Endothelial cell (in vitro differentiated cells): ENCODE measurements around the gene KDM4C. TPM values are rescaled to one million over a fixed set of nuclear protein-coding genes. Genes with fewer than 3 reads are reported as not detected.

Source experiments
- DNase-seq: peaks from one replicate; pipeline ENCODE4 v3.0.0; 2021; ENCODE audit warnings: low spot score
- H3K27ac Mint-ChIP-seq: one replicate; pipeline ENCODE4 v1.8.0; 2021; ENCODE audit warnings: mixed read lengths, inconsistent platforms; ENCODE audit not compliant: unreplicated experiment
- H3K27me3 Mint-ChIP-seq: one replicate; pipeline ENCODE4 v1.8.0; 2021; ENCODE audit warnings: mild to moderate bottlenecking, moderate library complexity, mixed read lengths, inconsistent platforms; ENCODE audit not compliant: unreplicated experiment
- H3K36me3 Mint-ChIP-seq: one replicate; pipeline ENCODE4 v1.8.0; 2021; ENCODE audit warnings: mild to moderate bottlenecking, low read depth, mixed read lengths, inconsistent platforms; ENCODE audit not compliant: unreplicated experiment
- H3K4me1 Mint-ChIP-seq: one replicate; pipeline ENCODE4 v1.8.0; 2021; ENCODE audit warnings: mild to moderate bottlenecking, mixed read lengths, inconsistent platforms; ENCODE audit not compliant: unreplicated experiment
- H3K4me3 Mint-ChIP-seq: one replicate; pipeline ENCODE4 v1.8.0; 2021; ENCODE audit warnings: mild to moderate bottlenecking, mixed read lengths, inconsistent platforms; ENCODE audit not compliant: unreplicated experiment
- H3K9me3 Mint-ChIP-seq: one replicate; pipeline ENCODE4 v1.8.0; 2021; ENCODE audit warnings: mixed read lengths, inconsistent platforms; ENCODE audit not compliant: unreplicated experiment
- total RNA-seq: library from RNA; stranded (reverse); fragmentation: NEBNext Ultra II Directional; extraction: Animal tissue kit (Norgen Biotek cat#: 25700); gene quantifications from one replicate; pipeline ENCODE4 v1.2.1, GENCODE V29; 2021; ENCODE audit not compliant: unreplicated experiment
- TF ChIP-seq, protein P1 (sequence below): fragments of 200-600 bp; sonication (generic); IDR thresholded peaks from one replicate; pipeline ENCODE4 v1.5.0; 2021; ENCODE audit warnings: antibody characterized with exemption; ENCODE audit not compliant: unreplicated experiment

Gene KDM4C
- total RNA-seq, 1 donor from 2014 or later = 21.0 TPM

DNA sequence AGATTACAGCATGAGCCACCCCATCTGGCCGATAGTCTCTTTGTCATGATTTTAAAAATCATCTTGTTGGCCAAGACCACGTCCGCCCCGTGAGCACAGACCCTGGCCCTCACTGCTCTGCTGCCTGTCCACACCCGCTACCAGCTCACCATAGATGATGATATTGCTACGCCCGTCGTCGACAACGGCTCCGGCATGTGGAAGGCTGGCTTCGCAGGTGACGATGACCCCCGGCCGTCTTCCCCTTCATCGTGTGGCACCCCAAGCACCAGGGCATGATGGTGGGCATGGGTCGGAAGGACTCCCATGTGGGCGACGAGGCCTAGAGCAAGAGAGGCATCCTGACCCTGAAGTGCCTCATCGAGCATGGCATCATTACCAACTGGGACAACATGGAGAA lies 76.5 kb downstream of the KDM4C start:
- Mint-ChIP-seq H3K9me3 (no peaks in the 10 kb centered on the region), H3K27ac (no peak overlapping the region), H3K27me3 (no peaks in the 10 kb centered on the region), H3K36me3 (peaks cover 8% of the 10 kb centered on the region), H3K4me1 (no peaks in the 10 kb centered on the region), H3K4me3 (no peak overlapping the region)
- TF ChIP-seq, protein P1, sequence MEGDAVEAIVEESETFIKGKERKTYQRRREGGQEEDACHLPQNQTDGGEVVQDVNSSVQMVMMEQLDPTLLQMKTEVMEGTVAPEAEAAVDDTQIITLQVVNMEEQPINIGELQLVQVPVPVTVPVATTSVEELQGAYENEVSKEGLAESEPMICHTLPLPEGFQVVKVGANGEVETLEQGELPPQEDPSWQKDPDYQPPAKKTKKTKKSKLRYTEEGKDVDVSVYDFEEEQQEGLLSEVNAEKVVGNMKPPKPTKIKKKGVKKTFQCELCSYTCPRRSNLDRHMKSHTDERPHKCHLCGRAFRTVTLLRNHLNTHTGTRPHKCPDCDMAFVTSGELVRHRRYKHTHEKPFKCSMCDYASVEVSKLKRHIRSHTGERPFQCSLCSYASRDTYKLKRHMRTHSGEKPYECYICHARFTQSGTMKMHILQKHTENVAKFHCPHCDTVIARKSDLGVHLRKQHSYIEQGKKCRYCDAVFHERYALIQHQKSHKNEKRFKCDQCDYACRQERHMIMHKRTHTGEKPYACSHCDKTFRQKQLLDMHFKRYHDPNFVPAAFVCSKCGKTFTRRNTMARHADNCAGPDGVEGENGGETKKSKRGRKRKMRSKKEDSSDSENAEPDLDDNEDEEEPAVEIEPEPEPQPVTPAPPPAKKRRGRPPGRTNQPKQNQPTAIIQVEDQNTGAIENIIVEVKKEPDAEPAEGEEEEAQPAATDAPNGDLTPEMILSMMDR = no peak
- DNase-seq = no peak

DNA sequence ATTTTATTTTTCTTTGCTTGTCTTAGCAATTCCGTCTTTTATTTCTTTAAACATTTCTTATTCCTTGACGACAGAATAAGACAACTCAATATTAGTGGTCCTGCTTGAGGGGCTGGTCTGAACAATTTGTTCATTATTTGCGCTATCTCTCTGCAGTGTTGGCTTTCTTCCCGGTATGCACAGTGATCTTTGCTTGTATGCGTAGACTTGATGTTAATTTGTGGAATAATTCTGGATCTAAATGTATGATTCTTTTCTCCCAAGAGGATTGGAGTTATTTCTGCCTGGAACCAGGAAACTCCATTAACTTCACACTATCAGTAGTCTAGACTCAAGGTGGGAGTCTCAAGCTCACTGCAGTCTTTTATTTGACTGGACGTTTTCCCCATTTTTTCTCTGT lies 80.4 kb downstream of the KDM4C start:
- Mint-ChIP-seq H3K27ac (no peak overlapping the region), H3K9me3 (no peaks in the 10 kb centered on the region), H3K4me1 (no peaks in the 10 kb centered on the region), H3K4me3 (no peak overlapping the region), H3K27me3 (no peaks in the 10 kb centered on the region), H3K36me3 (peaks cover 8% of the 10 kb centered on the region)
- TF ChIP-seq, protein P1 = no peak
- DNase-seq = no peak

DNA sequence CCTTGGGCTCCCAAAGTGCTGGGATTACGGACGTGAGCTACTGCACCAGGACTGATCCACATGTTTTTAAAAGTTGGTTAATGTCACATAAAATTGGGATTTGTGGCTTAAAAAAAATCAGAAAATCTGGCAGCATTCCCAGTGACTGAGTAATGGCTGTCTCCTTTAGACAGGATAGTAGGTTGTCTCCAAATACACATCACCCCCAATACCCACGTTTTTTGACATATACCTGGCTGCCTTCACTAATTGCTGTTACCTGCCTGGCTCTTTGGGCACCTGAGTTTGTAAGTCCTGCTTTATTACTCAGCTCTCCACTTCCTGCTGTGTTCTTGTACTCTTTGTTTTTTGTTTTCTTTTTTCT lies 84.8 kb downstream of the KDM4C start:
- no peak overlapping the region for H3K4me3 Mint-ChIP-seq
- TF ChIP-seq, protein P1 = no peak
- H3K4me1 Mint-ChIP-seq = no peaks in the 10 kb centered on the region
- DNase-seq = no peak
- H3K27me3 Mint-ChIP-seq = no peaks in the 10 kb centered on the region
- H3K36me3 Mint-ChIP-seq = no peaks in the 10 kb centered on the region
- H3K27ac Mint-ChIP-seq = no peak overlapping the region
- no peaks in the 10 kb centered on the region for H3K9me3 Mint-ChIP-seq

DNA sequence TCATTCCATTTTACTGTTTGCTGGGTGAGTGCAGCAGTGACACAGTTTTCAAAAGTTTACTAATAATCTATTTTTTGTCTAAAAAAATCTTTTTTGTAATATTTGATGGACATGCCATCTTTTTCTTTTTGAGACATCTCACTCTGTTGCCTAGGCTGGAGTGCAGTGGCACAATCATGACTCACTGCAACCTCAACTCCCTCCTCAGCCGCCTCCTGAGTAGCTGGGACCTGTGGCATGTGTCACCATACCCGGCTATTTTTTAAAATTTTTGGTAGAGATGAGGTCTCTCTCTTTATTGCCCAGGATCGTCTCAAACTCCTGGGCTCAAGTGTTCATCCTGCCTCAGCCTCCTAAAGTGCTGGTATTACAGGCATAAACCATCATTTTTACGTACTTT lies 86.0 kb downstream of the KDM4C start:
- no peaks in the 10 kb centered on the region for H3K4me1 Mint-ChIP-seq
- DNase-seq = no peak
- no peaks in the 10 kb centered on the region for H3K27me3 Mint-ChIP-seq
- no peak overlapping the region for H3K27ac Mint-ChIP-seq
- no peak overlapping the region for H3K4me3 Mint-ChIP-seq
- H3K36me3 Mint-ChIP-seq = no peaks in the 10 kb centered on the region
- TF ChIP-seq, protein P1 = no peak
- H3K9me3 Mint-ChIP-seq = no peaks in the 10 kb centered on the region

DNA sequence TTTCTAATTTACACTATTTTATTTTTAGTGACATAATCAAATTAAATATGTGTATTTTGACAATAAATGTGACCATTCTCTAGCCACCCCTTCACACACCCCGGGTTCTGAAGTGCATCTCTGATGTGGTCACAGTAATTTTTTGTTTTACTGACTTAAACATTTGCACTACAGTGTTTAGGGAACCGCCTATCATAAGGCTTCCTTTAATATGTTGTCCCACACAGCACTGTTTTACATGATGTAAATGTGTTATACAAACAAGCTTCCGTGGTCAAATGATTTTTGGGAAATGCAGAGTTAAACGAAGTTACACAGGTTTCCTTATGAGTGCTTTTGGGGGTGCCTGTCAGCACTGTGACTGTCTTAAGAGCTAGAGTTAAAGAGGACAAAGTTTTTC lies 86.5 kb downstream of the KDM4C start:
- Mint-ChIP-seq H3K4me1 (no peaks in the 10 kb centered on the region), H3K4me3 (no peak overlapping the region), H3K36me3 (no peaks in the 10 kb centered on the region), H3K27me3 (no peaks in the 10 kb centered on the region), H3K27ac (no peak overlapping the region), H3K9me3 (no peaks in the 10 kb centered on the region)
- DNase-seq = no peak
- TF ChIP-seq, protein P1 = no peak
